NCI-H82 (cell line): ENCODE data around the gene EIF2D.
"Not testable (repeated sequence)": the region's sequence is repeated elsewhere in the genome, so short reads cannot be mapped to it uniquely, and the experiment has no call there.

Experiments
- DNase-seq: peaks from one replicate; lab custom pipeline; 2025; lab: John Stamatoyannopoulos, UW

The EIF2D gene

DNA sequence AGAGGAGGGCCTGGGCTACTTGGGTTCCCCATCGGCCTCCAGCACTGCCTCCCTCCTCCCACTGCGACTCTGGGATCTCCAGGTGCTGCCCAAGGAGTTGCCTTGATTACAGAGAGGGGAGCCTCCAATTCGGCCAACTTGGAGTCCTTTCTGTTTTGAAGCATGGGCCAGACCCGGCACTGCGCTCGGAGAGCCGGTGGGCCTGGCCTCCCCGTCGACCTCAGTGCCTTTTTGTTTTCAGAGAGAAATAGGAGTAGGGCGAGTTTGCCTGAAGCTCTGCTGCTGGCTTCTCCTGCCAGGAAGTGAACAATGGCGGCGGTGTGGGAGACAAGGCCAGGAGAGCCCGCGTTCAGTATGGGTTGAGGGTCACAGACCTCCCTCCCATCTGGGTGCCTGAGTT is 24.4 kb downstream of the EIF2D start:
- DNase-seq, result no peak

GRCh38 chr1:206586501-206587445 is 25.5 kb downstream of the EIF2D start:
- no peak for DNase-seq

DNA sequence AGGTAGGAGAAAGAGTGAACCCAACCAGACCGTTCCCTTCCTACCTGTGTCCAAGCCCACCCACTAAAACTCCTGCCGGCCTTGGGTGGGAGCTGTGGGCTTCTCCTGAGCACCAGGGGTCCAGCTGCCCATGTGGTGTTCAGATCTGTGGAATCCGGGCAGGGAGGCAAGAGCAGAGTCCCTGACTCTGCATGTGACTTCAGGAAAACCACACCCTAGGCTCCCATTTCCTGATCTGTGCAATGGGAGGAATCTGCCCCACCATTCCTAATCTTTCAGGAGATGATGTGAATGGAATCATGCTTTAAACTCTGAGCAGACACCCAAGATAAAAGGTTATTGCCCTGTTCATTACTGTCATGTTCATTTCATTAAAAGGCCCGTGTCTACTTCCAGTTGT is 27.6 kb downstream of the EIF2D start:
- no peak for DNase-seq

DNA sequence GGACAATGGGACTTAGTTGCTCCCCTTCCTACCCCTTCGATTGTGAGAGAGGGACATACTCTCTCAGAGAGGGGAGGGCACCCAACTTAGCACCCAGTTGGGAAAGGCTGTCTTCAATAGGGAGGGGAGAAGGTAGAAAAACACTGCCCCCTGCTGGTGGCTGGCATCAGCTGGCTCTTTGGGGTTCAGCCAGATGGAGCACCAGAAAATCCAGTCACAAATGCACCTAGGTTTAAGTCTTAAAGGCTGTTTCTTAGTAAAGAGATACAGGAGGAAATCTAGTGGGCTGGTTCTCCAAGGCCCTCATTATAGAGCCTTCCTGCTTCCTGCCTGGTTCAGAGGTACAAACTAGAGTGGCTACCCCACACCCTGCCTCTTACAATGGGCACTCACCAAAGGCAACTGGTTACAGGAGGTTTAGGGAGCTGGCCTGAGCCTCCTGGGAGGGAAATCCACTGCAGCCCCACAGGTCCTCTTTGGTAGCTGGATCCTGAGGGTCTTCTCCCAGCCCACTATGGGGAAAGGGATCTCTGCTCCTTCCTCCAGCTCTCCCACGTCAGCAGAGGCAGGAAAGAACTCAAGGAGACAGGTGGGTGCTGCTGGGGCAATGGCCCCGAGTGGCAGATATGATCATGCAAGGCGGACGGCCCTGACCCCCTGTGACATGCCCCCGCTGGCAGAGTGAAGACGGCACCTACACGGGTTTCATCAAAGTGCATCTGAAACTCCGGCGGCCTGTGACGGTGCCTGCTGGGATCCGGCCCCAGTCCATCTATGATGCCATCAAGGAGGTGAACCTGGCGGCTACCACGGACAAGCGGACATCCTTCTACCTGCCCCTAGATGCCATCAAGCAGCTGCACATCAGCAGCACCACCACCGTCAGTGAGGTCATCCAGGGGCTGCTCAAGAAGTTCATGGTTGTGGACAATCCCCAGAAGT is 28.3 kb downstream of the EIF2D start:
- peak; percentile 90 for DNase-seq

DNA sequence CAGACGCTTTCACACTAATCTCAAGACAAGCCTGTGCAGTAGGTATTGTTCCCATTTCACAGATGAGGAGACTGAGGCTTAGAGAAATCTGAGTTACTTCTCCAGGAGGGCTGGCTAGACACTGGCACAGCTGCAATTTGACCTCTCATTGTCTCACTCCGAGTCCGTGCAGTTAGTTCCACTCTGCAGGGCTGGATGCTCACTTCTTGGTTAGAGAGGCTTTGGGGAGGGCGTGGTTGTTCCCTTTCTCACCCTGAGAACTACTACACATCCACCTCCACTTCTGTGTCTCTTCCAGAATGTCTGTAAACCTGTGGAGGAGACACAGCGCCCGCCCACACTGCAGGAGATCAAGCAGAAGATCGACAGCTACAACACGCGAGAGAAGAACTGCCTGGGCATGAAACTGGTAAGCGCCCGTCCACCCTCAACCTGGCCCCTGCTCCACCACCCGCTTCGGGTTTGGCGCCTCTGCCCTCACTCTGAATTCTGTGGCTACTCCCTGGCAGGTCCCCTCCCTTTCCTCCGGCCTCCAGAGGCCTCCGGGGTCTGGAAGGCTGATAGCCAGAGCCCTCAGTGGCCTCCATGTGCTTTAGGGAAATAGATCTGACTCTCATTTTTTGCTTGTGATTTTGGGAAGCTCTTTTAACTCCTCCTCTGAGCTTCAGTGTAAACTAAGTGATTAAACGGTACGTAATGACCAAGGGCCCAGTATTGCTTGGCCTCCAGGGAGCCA is 29.1 kb downstream of the EIF2D start:
- no peak for DNase-seq

DNA sequence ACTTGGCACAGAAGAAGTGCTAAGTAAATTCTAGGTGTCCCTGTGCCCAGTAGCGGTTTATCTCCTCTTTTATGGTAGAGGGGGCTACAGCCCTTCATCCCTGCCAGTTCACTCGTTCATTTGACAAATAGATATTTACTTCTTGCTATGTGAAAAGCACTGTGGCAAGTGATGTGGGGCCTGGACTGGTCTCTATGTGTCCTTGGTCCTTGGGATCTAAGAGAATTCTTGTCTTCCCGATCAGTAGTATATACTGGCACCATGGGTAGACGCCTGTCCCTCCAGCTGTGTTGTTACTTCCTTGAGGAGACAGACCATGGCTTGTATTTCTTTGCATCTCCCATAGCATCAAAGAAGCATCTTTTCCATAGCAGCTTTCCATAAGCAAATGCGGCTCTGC is 29.7 kb downstream of the EIF2D start:
- DNase-seq, result no peak

GRCh38 chr1:206581571-206581981 is 30.7 kb downstream of the EIF2D start:
- DNase-seq, result no peak

DNA sequence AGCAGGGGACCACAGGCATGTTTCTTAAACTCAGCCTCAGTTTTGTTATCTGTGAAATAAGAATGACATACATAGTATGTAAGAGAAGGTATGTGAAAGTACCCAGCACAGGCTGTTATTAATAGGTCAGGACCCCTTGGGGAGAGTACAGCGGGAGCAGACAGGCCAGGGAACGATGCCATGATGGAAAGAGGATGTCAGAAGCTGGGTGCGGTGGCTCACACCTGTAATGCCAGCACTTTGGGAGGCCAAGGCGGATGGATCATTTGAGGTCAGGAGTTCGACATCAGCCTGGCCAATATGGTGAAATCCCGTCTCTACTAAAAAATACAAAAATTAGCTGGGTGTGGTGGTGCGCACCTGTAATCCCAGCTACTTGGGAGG is 31.2 kb downstream of the EIF2D start:
- DNase-seq, result not testable (repeated sequence)

GRCh38 chr1:206580438-206581113 is 31.7 kb downstream of the EIF2D start:
- DNase-seq, result no peak

DNA sequence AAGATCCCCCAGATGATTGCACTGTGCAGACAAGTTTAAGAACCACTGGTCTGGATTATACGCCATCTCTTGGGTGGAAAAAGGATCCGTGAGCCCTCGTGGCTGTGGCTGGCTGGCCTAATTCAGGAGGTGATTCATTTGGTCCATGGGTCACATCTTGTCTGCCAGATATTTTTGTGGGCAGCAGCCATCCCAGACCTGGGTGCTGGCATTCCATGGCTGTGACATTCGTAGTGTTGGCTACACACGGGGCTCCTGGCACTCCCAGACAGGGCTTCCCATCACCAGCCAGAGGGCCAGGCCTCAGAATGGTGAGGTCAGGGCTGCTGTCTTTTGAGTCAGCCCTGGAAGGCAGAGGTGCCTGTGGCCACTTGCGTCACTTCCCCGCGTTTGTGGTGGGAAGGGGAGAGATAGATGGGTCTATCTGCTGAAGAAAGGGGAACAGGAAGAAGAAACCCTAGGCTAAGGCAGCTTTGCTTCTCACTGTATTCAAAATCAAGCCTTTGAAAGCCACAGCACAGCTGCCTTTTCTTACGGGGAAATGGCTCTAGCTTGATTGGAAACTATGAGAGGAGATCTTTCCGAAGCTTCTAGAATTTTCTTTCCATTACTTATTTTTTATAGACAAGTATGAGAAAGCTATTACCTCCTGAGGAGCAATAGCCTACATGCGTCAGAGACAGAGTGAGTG is 32.4 kb downstream of the EIF2D start:
- DNase-seq, result no peak

GRCh38 chr1:206578978-206579374 is 33.3 kb downstream of the EIF2D start:
- no peak for DNase-seq

DNA sequence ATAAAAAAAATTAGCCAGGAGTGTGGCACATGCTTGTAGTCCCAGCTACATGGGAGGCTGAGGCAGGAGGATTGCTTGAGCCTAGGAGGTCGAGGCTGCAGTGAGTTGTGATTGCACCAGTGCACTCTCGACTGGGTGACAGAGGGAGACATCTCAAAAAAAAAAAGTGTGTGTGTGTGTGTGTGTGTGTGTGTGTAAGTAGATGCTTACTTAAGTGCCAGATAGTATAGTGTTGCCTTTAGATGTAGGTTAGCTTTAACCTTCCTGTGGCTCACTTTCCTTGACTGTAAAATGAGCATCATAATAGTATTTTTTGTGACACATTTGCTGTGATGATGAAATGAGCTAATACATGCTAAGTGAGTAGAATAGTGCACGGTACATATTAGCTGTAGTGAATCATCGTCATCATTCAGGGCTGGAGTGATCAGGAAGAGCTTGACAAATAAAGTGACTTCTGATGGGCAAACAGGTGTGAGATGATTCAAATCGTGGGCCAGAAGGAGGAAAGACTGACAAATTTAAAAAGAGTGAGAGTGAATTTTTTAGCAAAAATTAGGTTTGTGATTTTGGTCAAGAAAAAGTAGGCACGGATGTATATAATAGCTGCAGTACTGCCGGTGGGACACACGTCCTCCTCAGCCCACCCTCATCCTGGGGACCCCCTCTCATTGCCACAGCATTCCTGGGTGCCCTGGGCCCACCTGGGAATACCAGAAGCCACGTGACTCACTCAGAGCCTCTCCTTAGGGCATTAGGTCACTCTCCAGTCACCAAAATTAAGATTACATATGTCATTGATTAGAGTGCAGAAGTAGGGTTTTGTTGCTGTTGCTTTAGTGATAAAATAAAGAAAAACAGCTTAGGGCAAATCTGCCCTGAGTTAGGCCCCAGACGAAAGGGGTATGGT is 33.9 kb downstream of the EIF2D start:
- no peak for DNase-seq

DNA sequence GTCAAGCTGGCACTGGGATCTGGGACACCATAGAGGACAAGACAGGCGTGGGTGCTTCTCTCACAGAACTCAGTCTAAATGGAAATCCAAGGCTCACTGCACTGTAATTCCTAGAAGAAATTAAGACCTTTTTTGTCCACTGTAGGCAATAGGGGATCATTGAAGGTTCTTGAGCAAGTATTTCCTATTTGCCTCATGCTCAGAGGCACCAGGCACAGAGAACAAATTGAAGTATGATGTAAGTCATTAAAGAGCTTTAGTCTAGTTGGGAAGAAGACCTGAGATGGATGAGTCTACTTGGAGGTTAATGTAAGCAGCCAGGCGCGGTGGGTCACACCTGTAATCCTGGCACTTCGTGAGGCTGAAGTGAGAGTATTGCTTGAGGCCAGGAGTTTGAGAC is 34.6 kb downstream of the EIF2D start:
- no peak for DNase-seq

GRCh38 chr1:206575894-206576737 is 36.1 kb downstream of the EIF2D start:
- DNase-seq, result peak; percentile 53

DNA sequence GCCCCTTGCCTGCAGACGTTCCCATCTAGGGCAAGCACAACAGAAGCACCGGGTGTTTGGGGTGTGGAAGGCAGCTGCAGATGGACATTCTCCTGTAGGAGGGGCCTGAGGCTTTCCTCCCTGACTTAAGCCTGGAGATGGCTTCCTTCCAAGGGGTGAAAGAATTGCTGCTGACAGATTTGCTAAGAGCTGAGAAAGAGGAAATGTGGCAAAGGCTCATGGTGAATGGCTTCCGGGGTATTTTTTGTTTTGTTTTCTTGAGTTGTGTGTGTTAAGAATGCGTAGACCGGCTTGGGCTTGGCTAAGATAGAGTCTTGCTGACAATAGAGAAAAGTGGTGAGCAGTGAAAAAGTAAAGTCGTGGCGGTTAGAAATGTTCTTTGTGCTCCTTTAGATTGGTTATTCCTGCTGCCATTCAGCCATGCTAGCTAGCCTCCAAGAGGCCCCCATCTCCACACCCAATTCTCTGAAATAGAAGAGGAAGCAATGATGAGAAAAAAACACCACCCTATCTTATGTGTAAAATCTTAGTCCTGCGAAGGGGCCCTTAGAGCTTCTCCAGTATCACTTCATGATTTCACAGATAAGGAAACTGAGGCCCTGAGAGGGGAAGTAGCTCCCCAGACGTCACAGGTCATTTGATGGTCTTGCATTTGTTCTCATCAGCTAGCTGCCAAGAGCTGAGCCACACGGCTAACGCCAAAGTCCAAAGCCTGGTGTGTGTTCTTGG is 36.9 kb downstream of the EIF2D start:
- DNase-seq, result peak; percentile 84

- DNase-seq, result no peak
Measured at GRCh38 chr1:206573762-206574161, 38.5 kb downstream of the EIF2D start.

DNA sequence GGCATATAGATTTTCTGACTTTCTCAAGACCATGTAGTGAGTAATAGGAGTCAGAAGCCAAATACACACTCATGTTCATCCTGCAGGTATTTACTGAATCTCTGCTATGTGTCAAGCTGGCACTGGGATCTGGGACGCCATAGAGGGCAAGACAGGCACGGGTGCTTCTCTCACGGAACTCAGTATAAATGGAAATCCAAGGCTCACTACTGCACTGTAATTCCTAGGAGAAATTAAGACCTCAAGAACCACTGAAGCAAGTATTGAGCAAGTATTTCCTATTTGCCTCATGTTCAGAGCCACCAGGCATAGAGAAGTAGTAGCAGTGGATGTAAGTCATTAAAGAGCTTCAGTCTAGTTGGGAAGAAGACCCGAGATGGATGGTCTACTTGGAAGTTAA is 38.9 kb downstream of the EIF2D start:
- DNase-seq, result no peak

DNA sequence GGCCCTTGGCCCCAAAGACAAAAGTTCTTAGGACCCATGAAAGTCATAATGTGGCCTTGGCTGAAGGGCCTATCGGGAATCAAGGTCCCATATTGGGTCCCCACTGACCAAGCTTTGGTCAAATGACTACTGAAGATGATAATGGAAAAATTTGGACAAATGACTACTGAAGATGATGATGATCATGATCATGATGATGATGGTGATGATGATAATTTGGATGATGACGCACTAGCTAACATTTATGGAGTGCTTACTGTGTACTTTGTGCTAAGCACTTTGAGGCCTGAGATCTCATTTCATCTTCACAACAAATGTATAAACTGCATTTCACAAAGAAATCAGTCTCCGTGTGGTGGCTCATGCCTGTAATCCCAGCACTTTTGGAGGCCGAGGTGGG is 39.4 kb downstream of the EIF2D start:
- no peak for DNase-seq
